HG03280 (cell line): ENCODE measurements around the gene GPR180.

Experiments used
- ATAC-seq: cut with Tn5 transposase; IDR thresholded peaks from one replicate; pipeline ENCODE4 v1.9.1; 2021; ENCODE audit warnings: mild to moderate bottlenecking, moderate library complexity; ENCODE audit not compliant: unreplicated experiment

GPR180 gene

GRCh38 chr13:94601446-94602431 lies at the start of gene GPR180:
Gene GPR180 (plus strand): TSS chr13:94601857. CDS start chr13:94601928, 71 bp downstream.
- ATAC-seq = peak; percentile 99

- no peak for ATAC-seq
Measured at GRCh38 chr13:94552095-94552494, 49.6 kb upstream of the GPR180 start.

GRCh38 chr13:94553766-94554165 lies 47.9 kb upstream of the GPR180 start:
- ATAC-seq = no peak

- no peak for ATAC-seq
Measured at GRCh38 chr13:94556041-94556440, 45.6 kb upstream of the GPR180 start.

GRCh38 chr13:94556621-94557020 lies 45.0 kb upstream of the GPR180 start:
- no peak for ATAC-seq

GRCh38 chr13:94557684-94558235 lies 43.9 kb upstream of the GPR180 start:
- ATAC-seq = no peak

- ATAC-seq = no peak
Measured at GRCh38 chr13:94558716-94559115, 42.9 kb upstream of the GPR180 start.

GRCh38 chr13:94559222-94559795 lies 42.3 kb upstream of the GPR180 start:
- ATAC-seq = no peak

GRCh38 chr13:94560116-94560515 lies 41.5 kb upstream of the GPR180 start:
- ATAC-seq = no peak

- ATAC-seq = no peak
Measured at GRCh38 chr13:94561126-94561525, 40.5 kb upstream of the GPR180 start.

- ATAC-seq = no peak
Measured at GRCh38 chr13:94567581-94567980, 34.1 kb upstream of the GPR180 start.

- no peak for ATAC-seq
Measured at GRCh38 chr13:94568443-94568842, 33.2 kb upstream of the GPR180 start.

- no peak for ATAC-seq
Measured at GRCh38 chr13:94569615-94570014, 32.0 kb upstream of the GPR180 start.

GRCh38 chr13:94579063-94579462 lies 22.6 kb upstream of the GPR180 start:
- ATAC-seq = no peak

GRCh38 chr13:94583926-94584325 lies 17.7 kb upstream of the GPR180 start:
- ATAC-seq = no peak

- no peak for ATAC-seq
Measured at GRCh38 chr13:94585543-94586101, 16.0 kb upstream of the GPR180 start.

- ATAC-seq = no peak
Measured at GRCh38 chr13:94586371-94586770, 15.3 kb upstream of the GPR180 start.

GRCh38 chr13:94588541-94588940 lies 13.1 kb upstream of the GPR180 start:
- no peak for ATAC-seq

- ATAC-seq = peak; percentile 68
Measured at GRCh38 chr13:94590744-94591143, 10.9 kb upstream of the GPR180 start.

GRCh38 chr13:94595001-94595949 lies 6.4 kb upstream of the GPR180 start:
- ATAC-seq = peak; percentile 44
